Psoas muscle (tissue), 8 donors: Measurements from ENCODE around the gene APBB2. TPM values are rescaled to one million over a fixed set of nuclear protein-coding genes. Genes with fewer than 3 reads are reported as not detected.

ENCODE experiments used
- ATAC-seq, 4 donors: fragments of 200-7000 bp; cut with Tn5 transposase; one replicate each; pipeline ENCODE4 v1.9.1; 2020; ENCODE audit warnings: moderate library complexity in 3 of 4, mild to moderate bottlenecking in 2 of 4
- DNase-seq, 2 donors: peaks; one replicate each; pipeline ENCODE4 v3.0.0-alpha.2; 2020
- H3K27ac ChIP-seq: fragments of 200-600 bp; one replicate; pipeline ENCODE4 v1.8.0; 2022
- H3K27me3 ChIP-seq, 3 donors: fragments of 200-600 bp in 1 of 3; one replicate each; pipeline versions ENCODE4 v1.6.1 to v1.8.0; 2013 to 2022; ENCODE audit warnings: low read length in 2 of 3, mild to moderate bottlenecking in 2 of 3, moderate library complexity in 1 of 3; ENCODE audit not compliant: insufficient read depth in 3 of 3
- H3K36me3 ChIP-seq, 2 donors: fragments of 200-600 bp in 1 of 2; one replicate each; pipeline versions ENCODE4 v1.6.1 to v1.8.0; 2013 to 2022; ENCODE audit warnings: low read depth in 1 of 2, mild to moderate bottlenecking in 1 of 2, moderate library complexity in 1 of 2; ENCODE audit not compliant: insufficient read depth in 1 of 2
- H3K4me1 ChIP-seq: fragments of 200-600 bp; one replicate; pipeline ENCODE4 v1.8.0; 2022
- H3K4me3 ChIP-seq: fragments of 200-600 bp; one replicate; pipeline ENCODE4 v1.8.0; 2022; ENCODE audit warnings: mild to moderate bottlenecking
- H3K9me3 ChIP-seq: fragments of 200-600 bp; one replicate; pipeline ENCODE4 v1.8.0; 2022
- CTCF ChIP-seq: fragments of 200-600 bp; IDR thresholded peaks from one replicate; pipeline ENCODE4 v1.8.0; 2022; ENCODE audit warnings: antibody characterized with exemption
- WGBS, 3 donors: extraction: QIAGEN DNeasy Blood & Tissue Kit; methylation state at CpG; one replicate each; pipeline versions ENCODE4 v1.1.6 to v1.1.7; 2013; 5-methylcytosine and 5-hydroxymethylcytosine counted together
- intact Hi-C, 2 donors: fragments of 100-400 bp; cut with DNase I; formaldehyde crosslinking; loops; one replicate each; pipeline versions ENCODE4 v1.11.0 to v1.14.2; 2022
- polyA plus RNA-seq, 3 donors: library from polyadenylated mRNA; stranded (reverse); fragments of 200-250 nt; gene quantifications; one replicate each; pipeline ENCODE4 v1.2.3, GENCODE V29; 2013
- total RNA-seq, 4 donors: library from RNA; stranded (reverse); fragmentation: NEBNext Ultra II Directional in 2 of 4; extraction: Animal tissue kit (Norgen Biotek cat#: 25700) in 2 of 4; gene quantifications; one replicate each; pipeline versions ENCODE4 v1.2.1 to v1.2.4, GENCODE V29; 2021 to 2023
- donor health status: healthy with polysubstance abuse.
- donor health status: DM: no; HTN: no; CAD: no; lungs with moderate emphysema.
- donor health status: Bipolar disorder and iron deficiency.
- donor health status: healthy.
- donor health status: DM: yes; HTN: yes; CAD: no.
- donor health status: DM: no; HTN: no; CAD: no.
- donor health status: DM: no; HTN: no; CAD: no.
- donor health status: DM: yes; HTN: yes; CAD: no.

Gene APBB2
- total and polyA plus RNA-seq, 7 donors = 3.1 to 37.4 (median 11.3) TPM

- Histone ChIP-seq H3K27ac (no peak overlapping the region), H3K4me3 (no peak overlapping the region), H3K9me3 (no peaks in the 10 kb centered on the region), H3K36me3 (no peaks in the 10 kb centered on the region), H3K4me1 (no peaks in the 10 kb centered on the region), H3K27me3 (no peaks in the 10 kb centered on the region)
- intact Hi-C loops = no loop called here
- no peak for TF ChIP-seq CTCF
- DNase-seq (no peak), ATAC-seq (no peak)
- 100% methylated on average over 1 of the region's 1 CpG for WGBS, 3 donors
Observed at GRCh38 chr4:41076481-41076880, 137.9 kb downstream of the APBB2 start.

- Histone ChIP-seq H3K27ac (no peak overlapping the region), H3K9me3 (no peaks in the 10 kb centered on the region), H3K4me3 (no peak overlapping the region), H3K27me3 (no peaks in the 10 kb centered on the region), H3K36me3 (no peaks in the 10 kb centered on the region), H3K4me1 (no peaks in the 10 kb centered on the region)
- no peak for ATAC-seq
- intact Hi-C loops = no loop called here
- 87 to 88% (median 88%) methylated on average over 3 of the region's 3 CpGs for WGBS, 3 donors
- no peak for DNase-seq
- no peak for TF ChIP-seq CTCF
Observed at GRCh38 chr4:41074215-41074614, 140.1 kb downstream of the APBB2 start.

GRCh38 chr4:41072021-41072777 is 142.1 kb downstream of the APBB2 start:
- no peak for TF ChIP-seq CTCF
- intact Hi-C loops = no loop called here
- Histone ChIP-seq H3K4me3 (no peak overlapping the region), H3K36me3 (no peaks in the 10 kb centered on the region), H3K27me3 (peaks cover 0 to 4% (median 0%) of the 10 kb centered on the region in 3 donors), H3K9me3 (no peaks in the 10 kb centered on the region), H3K27ac (no peak overlapping the region), H3K4me1 (no peaks in the 10 kb centered on the region)
- no peak for DNase-seq
- 64 to 76% (median 71%) methylated on average over 7 of the region's 7 CpGs for WGBS, 3 donors
- peak in 1 of 4 donors; percentile 65 for ATAC-seq

GRCh38 chr4:41070516-41071281 is 143.6 kb downstream of the APBB2 start:
- peaks cover 0 to 4% (median 0%) of the 10 kb centered on the region in 3 donors for H3K27me3 ChIP-seq
- no peaks in the 10 kb centered on the region for H3K36me3 ChIP-seq
- 95 to 96% (median 95%) methylated on average over 10 of the region's 10 CpGs for WGBS, 3 donors
- no peaks in the 10 kb centered on the region for H3K4me1 ChIP-seq
- intact Hi-C loops = no loop called here
- no peak overlapping the region for H3K4me3 ChIP-seq
- H3K9me3 ChIP-seq = no peaks in the 10 kb centered on the region
- no peak for TF ChIP-seq CTCF
- DNase-seq (no peak), ATAC-seq (no peak)
- H3K27ac ChIP-seq = no peak overlapping the region
